ENCODE results near the gene CCK. TPM values are rescaled to one million over a fixed set of nuclear protein-coding genes. Genes with fewer than 3 reads are reported as not detected.
A peak's percentile ranks its signal among the peaks of the same experiment; 100 is the strongest.
"Not testable (repeated sequence)": the region's sequence is repeated elsewhere in the genome, so short reads cannot be mapped to it uniquely, and the experiment has no call there.

Gene CCK, protein sequence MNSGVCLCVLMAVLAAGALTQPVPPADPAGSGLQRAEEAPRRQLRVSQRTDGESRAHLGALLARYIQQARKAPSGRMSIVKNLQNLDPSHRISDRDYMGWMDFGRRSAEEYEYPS
- total RNA-seq (2014; rRNA removed; shearing (Covaris generic)): not detected in 2 replicates

DNA sequence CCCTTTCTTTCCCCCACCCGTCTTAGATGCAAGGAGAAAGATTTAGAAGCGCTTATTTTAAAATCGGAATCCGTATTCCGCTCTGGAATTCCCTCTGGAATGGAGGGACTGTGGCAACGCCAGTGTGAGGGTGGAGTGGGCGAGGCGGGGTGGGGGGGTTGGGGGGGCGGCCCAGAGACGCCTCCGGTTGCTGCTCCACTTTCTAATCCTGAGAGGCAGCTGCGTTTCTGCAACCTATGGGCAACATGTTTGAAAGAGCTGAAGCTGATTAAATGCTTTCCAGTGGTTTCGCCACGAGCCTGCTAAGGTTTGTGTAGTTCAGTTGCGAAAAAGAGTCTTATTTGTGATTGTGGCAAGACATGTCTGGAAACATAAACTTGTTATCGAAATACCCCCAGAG, at the start of gene CCK:
TSS of gene CCK (minus strand) at position 101 of the 400 bp plus-strand sequence. CDS start 2,555 bp downstream, outside the sequence.
- Histone ChIP-seq H3K9me3 (replicated peaks) (no peaks in the 10 kb centered on the region), H3K27me3 (replicated peaks) (peaks cover 45% of the 10 kb centered on the region), H3K36me3 (no peaks in the 10 kb centered on the region), H3K4me1 (replicated peaks) (no peaks in the 10 kb centered on the region), H3K4me3 (no peak within 1 kb of the TSS), H3K27ac (no peak within 1 kb of the TSS)
- peak in 1 of 2 experiments; percentile 1 for DNase-seq (ENCODE audit: low read depth in 1 of 2, low spot score in 2 of 2)

DNA sequence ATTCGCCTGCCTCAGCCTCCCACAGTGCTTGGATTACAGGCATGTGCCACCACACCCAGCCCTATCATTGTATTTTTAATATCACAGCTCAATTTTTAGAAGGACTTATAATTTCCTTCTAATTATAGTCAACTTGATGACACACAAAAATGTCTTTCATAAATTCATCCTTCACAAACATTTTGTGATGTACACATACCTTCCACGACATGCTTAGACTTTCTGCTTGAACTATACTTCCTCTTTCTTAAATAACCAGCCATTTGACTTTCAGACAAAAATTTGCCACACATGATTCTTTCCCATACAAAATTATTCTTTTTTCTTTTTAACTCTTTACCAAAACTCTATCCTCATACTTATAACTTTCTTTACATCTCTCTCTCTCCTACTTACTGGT, 48.4 kb upstream of the CCK start:
- H3K36me3 ChIP-seq: no peaks in the 10 kb centered on the region
- H3K4me3 ChIP-seq: no peak overlapping the region
- no peaks in the 10 kb centered on the region for H3K9me3 ChIP-seq (replicated peaks)
- H3K27me3 ChIP-seq (replicated peaks): no peaks in the 10 kb centered on the region
- no peak for DNase-seq (ENCODE audit: low read depth in 1 of 2, low spot score in 2 of 2)
- H3K4me1 ChIP-seq (replicated peaks): no peaks in the 10 kb centered on the region
- no peak overlapping the region for H3K27ac ChIP-seq

DNA sequence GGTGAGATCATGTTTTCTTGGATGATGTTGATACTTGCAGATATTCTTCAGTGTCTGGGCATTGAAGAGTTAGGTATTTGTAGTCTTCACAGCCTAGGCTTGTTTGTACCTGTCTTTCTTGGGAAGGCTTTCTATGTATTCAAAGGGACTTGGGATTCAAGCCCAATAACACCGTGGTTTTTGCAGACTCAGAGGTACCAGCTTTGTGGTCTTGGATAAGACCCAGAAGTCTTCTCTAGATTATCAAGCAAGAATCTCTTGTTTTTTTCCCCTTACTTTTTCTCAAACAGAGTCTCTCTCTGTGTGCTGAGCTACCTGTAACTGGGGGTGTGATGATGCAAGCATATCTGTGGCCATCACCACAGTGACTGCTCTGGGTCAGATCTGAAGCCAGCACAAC, 42.7 kb upstream of the CCK start:
- no peak overlapping the region for H3K27ac ChIP-seq
- H3K27me3 ChIP-seq (replicated peaks): no peaks in the 10 kb centered on the region
- DNase-seq (ENCODE audit: low read depth in 1 of 2, low spot score in 2 of 2): no peak
- H3K9me3 ChIP-seq (replicated peaks): no peaks in the 10 kb centered on the region
- H3K36me3 ChIP-seq: no peaks in the 10 kb centered on the region
- H3K4me3 ChIP-seq: no peak overlapping the region
- no peaks in the 10 kb centered on the region for H3K4me1 ChIP-seq (replicated peaks)

DNA sequence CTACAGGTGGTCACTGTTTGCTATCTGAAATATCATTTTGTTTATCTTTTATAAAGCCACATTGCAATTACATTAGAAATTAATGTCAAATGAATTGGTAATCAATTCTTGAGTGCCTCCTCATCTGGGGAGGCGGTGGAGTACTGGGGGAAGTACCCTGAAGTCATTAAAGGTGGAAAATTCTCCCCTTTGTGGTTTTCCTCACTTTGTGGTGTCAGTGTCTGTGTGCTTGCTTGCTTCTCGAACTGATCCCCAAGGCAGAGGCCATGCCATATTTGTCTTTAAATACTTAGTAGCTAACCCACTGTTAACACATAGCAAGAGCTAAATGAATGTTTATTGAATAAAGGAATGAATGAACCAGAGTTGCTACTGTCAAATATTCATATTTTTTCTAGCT, 40.5 kb upstream of the CCK start:
- Histone ChIP-seq H3K36me3 (no peaks in the 10 kb centered on the region), H3K4me1 (replicated peaks) (no peaks in the 10 kb centered on the region), H3K27ac (no peak overlapping the region), H3K9me3 (replicated peaks) (no peaks in the 10 kb centered on the region), H3K27me3 (replicated peaks) (no peaks in the 10 kb centered on the region), H3K4me3 (no peak overlapping the region)
- no peak for DNase-seq (ENCODE audit: low read depth in 1 of 2, low spot score in 2 of 2)

DNA sequence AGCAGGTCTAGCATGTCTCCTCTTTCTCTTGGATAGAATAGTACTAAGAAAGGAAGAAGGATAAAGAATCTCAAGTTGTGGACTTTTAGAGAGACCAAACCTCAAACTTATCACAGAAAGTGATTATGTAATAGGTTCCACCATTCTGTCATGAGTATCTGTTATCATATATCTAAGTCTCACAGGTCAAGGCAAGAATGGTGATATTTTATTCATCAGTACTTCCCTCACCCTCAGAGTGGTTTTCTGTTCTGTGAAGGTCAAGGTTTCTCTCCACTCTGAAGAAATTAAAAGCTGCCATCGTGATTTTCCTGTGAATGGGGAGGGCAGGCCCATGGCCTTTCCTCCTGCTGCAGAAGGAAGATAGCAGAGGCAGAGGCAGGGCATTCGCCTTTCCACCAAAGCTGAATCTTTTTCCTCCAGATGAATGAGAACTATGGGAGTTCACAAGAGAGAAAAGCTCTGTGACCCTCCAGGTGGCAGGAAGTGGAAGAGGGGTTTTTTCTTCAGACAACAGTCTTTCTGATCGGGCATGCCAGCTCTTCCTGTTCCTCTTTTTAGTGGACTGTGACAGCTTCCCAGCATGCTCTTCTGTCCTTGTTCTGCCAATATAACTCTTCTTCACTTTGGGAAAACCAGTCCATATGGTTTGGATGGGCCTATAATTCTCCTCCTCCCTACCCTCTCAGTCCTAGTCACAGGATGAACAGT, 37.1 kb upstream of the CCK start:
- no peak for DNase-seq (ENCODE audit: low read depth in 1 of 2, low spot score in 2 of 2)
- H3K9me3 ChIP-seq (replicated peaks): no peaks in the 10 kb centered on the region
- H3K4me1 ChIP-seq (replicated peaks): no peaks in the 10 kb centered on the region
- no peak overlapping the region for H3K4me3 ChIP-seq
- H3K36me3 ChIP-seq: no peaks in the 10 kb centered on the region
- H3K27me3 ChIP-seq (replicated peaks): no peaks in the 10 kb centered on the region
- no peak overlapping the region for H3K27ac ChIP-seq

DNA sequence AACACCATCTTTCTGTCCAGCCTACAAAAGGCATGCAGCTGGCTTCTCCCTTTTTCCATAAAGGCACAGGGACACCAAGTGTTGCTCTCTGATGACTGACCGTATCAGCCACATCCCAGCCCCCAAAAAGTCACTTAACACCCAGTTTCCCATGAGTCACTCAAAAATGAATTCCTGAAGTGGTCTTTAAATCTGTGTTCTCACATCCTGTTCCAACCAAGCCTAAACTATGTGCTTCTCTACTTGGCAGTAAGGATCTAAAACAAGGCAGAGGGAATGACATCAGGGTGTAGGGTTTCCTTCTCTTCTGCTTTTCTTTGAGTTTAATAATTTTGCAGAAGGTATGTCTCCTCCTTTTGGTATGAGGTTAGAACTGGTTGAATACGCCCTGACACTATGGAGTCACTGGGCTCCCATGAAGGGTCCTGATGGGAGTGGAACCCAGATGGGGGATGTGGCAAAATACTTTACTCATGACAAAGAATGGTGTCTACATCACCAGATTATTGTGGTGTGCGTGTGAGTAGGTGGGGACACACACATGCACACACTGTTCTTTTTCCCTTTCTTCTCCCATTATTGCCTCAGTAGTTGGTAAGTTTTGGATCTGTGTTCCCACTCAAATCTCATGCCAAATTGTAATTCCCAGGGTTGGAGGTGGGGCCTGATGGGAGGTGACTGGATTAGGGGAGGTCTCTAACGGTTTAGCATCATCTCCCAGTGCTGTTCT, 35.6 kb upstream of the CCK start:
- Histone ChIP-seq H3K4me3 (no peak overlapping the region), H3K9me3 (replicated peaks) (no peaks in the 10 kb centered on the region), H3K4me1 (replicated peaks) (no peaks in the 10 kb centered on the region), H3K36me3 (no peaks in the 10 kb centered on the region), H3K27ac (no peak overlapping the region), H3K27me3 (replicated peaks) (no peaks in the 10 kb centered on the region)
- no peak for DNase-seq (ENCODE audit: low read depth in 1 of 2, low spot score in 2 of 2)

DNA sequence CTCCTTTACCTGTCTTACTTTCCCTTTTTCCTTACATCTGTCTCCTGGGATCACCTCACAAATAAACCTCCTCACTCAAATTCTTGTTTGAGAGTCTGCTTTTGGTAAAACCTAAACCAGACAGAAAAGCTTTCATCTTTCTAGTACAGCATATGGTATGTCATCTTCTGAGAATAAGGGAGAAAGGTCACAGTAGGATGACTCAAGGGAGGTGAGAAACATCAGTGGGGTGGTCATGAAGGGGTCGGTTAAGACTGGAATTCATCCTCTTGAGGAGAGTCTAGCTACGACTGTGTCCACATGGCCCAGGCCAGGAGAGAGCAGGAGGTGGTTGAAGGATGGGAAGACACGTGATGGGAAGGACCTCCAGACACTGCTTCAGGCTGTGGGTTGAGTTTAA, 34.8 kb upstream of the CCK start:
- Histone ChIP-seq H3K4me1 (replicated peaks) (no peaks in the 10 kb centered on the region), H3K36me3 (no peaks in the 10 kb centered on the region), H3K4me3 (no peak overlapping the region), H3K9me3 (replicated peaks) (no peaks in the 10 kb centered on the region), H3K27ac (no peak overlapping the region), H3K27me3 (replicated peaks) (no peaks in the 10 kb centered on the region)
- no peak for DNase-seq (ENCODE audit: low read depth in 1 of 2, low spot score in 2 of 2)

DNA sequence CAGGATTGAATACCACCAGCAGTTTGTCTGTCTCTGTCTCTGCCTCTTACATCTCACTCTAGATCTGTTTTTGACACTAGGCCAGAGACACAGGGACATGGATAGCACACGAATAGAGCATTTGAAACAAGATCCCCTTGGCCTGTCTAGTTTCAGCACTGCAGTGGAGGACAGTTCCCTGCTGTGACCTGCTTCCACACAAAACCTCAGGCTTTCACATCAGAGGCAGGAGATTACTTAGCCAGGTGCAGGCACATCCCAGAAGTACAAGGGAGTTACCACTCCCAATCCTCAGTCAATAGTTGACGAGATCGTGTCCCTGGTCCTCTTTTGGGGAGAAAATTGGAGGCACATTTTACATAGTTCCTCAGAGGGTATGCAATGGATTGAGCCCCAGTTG, 34.0 kb upstream of the CCK start:
- no peaks in the 10 kb centered on the region for H3K9me3 ChIP-seq (replicated peaks)
- H3K27me3 ChIP-seq (replicated peaks): no peaks in the 10 kb centered on the region
- no peaks in the 10 kb centered on the region for H3K36me3 ChIP-seq
- H3K4me1 ChIP-seq (replicated peaks): no peaks in the 10 kb centered on the region
- DNase-seq (ENCODE audit: low read depth in 1 of 2, low spot score in 2 of 2): no peak
- no peak overlapping the region for H3K27ac ChIP-seq
- H3K4me3 ChIP-seq: no peak overlapping the region

DNA sequence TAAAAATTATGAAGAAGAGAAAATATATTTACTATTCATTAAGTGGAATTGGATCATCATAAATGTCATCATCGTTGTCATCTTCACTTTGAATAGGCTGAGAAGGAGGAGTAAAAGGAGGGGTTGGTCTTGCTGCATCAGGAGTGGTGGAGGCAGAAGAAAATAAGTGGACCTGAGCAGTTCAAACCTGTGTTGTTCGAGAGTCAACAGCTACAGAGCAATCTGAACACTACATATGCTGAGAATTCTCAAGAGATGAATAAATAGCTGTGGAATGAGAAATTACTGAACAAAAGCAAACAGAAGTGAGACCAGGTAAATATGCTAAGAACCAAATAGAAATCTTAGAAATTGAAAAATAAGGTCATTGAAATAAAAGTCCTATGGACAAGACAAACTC, 32.3 kb upstream of the CCK start:
- Histone ChIP-seq H3K4me1 (replicated peaks) (no peaks in the 10 kb centered on the region), H3K27ac (no peak overlapping the region), H3K4me3 (no peak overlapping the region), H3K36me3 (no peaks in the 10 kb centered on the region), H3K9me3 (replicated peaks) (no peaks in the 10 kb centered on the region), H3K27me3 (replicated peaks) (no peaks in the 10 kb centered on the region)
- no peak for DNase-seq (ENCODE audit: low read depth in 1 of 2, low spot score in 2 of 2)

DNA sequence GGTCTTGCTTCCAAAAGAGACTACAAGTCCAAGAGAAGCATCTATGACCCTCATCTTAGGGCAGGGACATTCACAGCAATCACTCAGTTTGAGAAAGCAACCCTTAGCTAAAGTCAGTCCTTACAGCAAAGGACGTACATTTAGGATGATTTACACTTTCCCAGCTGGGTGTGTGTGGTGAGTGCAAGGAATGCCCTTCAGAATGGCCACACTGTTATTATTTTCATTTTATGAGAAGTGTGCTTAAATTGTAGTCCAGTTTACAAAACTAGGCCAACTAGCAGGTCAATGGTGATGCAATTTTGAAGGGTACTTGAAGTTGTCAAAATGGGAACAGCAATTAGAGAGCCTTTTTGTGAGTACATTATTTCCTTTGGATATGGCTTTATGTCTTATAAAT, 26.0 kb upstream of the CCK start:
- H3K36me3 ChIP-seq: no peaks in the 10 kb centered on the region
- DNase-seq (ENCODE audit: low read depth in 1 of 2, low spot score in 2 of 2): no peak
- no peaks in the 10 kb centered on the region for H3K4me1 ChIP-seq (replicated peaks)
- H3K9me3 ChIP-seq (replicated peaks): no peaks in the 10 kb centered on the region
- no peak overlapping the region for H3K4me3 ChIP-seq
- H3K27me3 ChIP-seq (replicated peaks): no peaks in the 10 kb centered on the region
- no peak overlapping the region for H3K27ac ChIP-seq

DNA sequence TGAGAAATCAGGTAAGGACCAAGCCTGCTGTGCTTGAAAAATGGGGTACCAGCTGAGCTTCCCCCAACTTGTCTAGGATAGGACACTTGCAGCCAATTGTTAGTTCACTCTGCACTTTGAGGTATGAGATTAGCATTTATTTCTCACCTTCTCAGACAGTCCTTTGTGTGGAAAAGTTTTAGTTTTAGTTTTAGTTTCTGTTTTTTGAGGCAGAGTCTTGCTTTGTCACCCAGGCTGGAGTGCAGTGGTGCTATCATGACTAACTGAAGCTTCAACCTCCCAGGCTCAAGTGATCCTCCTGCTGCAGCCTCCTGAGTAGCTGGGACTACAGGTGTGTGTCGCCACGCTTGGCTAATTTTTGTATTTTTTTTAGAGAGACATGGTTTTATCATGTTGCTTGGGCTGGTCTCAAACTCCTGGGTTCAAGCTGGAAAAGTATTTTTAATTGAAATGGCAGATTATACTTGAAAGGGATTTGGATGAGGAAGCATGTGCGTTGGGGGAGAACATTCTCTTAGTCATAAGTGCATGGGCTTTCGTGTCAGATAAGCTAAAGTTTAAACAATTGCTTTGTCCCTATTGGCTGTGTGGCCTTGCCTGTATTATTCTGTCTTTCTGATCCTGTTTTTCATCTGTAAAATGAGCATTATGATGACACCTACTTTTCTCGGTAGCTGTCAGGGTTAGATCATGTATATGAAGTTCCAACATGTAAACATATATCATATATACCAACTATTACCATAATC, 25.2 kb upstream of the CCK start:
- no peak overlapping the region for H3K27ac ChIP-seq
- H3K4me1 ChIP-seq (replicated peaks): no peaks in the 10 kb centered on the region
- no peak for DNase-seq (ENCODE audit: low read depth in 1 of 2, low spot score in 2 of 2)
- no peak overlapping the region for H3K4me3 ChIP-seq
- no peaks in the 10 kb centered on the region for H3K36me3 ChIP-seq
- H3K9me3 ChIP-seq (replicated peaks): no peaks in the 10 kb centered on the region
- no peaks in the 10 kb centered on the region for H3K27me3 ChIP-seq (replicated peaks)

DNA sequence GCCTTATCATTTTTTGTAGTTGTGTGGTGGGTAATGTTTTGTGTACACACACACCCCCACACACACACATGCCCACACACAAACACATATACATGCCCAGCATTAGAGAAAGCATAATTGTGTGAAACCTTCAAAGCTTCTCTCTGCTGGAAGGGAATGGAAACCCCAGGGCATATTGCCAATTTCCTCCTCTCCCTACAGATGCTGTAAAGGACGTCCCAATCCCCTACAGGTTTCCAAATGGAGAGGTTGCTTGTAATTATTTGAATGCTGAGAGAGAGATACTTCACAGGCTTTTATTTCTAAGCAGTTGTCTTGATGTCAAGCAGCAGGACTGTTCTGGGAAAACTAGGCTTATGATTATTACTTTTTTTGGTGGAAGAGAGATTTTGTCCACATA, 23.0 kb upstream of the CCK start:
- DNase-seq (ENCODE audit: low read depth in 1 of 2, low spot score in 2 of 2): no peak
- no peak overlapping the region for H3K4me3 ChIP-seq
- no peaks in the 10 kb centered on the region for H3K36me3 ChIP-seq
- no peaks in the 10 kb centered on the region for H3K9me3 ChIP-seq (replicated peaks)
- no peaks in the 10 kb centered on the region for H3K27me3 ChIP-seq (replicated peaks)
- no peaks in the 10 kb centered on the region for H3K4me1 ChIP-seq (replicated peaks)
- H3K27ac ChIP-seq: no peak overlapping the region

DNA sequence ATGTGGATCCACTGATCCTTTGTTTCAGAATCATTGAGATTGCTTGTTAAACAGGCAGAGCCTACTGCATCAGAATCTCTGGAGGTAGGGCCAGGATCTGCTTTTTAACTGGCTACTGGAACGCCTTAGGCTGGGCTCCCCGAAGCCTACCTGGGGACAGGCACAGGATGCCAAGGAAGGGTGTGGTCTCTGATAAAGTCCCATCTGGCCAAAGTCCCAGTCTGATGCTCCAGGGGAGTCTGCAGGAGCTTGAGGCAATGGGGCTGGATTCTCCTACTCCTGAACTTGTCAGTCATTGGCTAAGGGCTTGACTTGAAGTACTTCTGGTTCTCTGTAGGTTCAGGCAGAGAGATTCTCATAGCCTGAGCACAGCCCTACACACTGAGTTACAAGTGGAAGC, 22.4 kb upstream of the CCK start:
- H3K27ac ChIP-seq: no peak overlapping the region
- no peaks in the 10 kb centered on the region for H3K36me3 ChIP-seq
- H3K9me3 ChIP-seq (replicated peaks): no peaks in the 10 kb centered on the region

DNA sequence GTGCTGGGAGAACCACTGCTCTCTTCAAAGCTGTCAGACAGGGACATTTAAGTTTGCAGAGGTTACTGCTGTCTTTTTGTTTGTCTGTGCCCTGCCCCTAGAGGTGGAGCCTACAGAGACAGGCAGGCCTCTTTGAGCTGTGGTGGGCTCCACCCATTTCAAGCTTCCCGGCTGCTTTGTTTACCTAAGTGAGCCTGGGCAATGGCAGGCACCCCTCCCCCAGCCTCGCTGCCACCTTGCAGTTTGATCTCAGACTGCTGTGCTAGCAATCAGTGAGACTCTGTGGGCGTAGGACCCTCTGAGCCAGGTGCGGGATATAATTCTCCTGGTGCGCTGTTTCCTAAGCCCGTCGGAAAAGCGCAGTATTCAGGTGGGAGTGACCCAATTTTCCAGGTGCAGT, 21.4 kb upstream of the CCK start:
- not testable (repeated sequence) for H3K4me1 ChIP-seq (replicated peaks); H3K4me3 ChIP-seq; H3K9me3 ChIP-seq (replicated peaks); H3K27ac ChIP-seq; H3K36me3 ChIP-seq; DNase-seq (ENCODE audit: low read depth in 1 of 2, low spot score in 2 of 2); H3K27me3 ChIP-seq (replicated peaks)

More for the DNA sequence above, 22.4 kb upstream of the CCK start:
- DNase-seq (ENCODE audit: low read depth in 1 of 2, low spot score in 2 of 2): no peak
- Histone ChIP-seq H3K4me3 (no peak overlapping the region), H3K4me1 (replicated peaks) (no peaks in the 10 kb centered on the region), H3K27me3 (replicated peaks) (no peaks in the 10 kb centered on the region)

All from SJSA1 (cell line).